Measurements from ENCODE around the gene CPA1. TPM values are rescaled to one million over a fixed set of nuclear protein-coding genes. Genes with fewer than 3 reads are reported as not detected.

The CPA1 gene
- total and polyA plus RNA-seq, 9 of the 15 experiments (the other 6 are each of a cell fraction or from before 2014, with no cell fraction given) = 6.5 TPM; not detected in 8

GRCh38 chr7:130364451-130364850 is 15.8 kb upstream of the CPA1 start:
- in situ Hi-C loops (cut with MboI) (no loop called here), intact Hi-C loops (cut with micrococcal nuclease) (loop anchor here (10.0 kb wide), 1 partner anchor 290 kb away; the partner anchor contains the start of gene KLHDC10)
- H2AFZ ChIP-seq (ENCODE audit: low read depth, low read length) = no peak overlapping the region
- H3K36me3 ChIP-seq (ENCODE audit: control insufficient read depth, insufficient read depth, low read length) = no peaks in the 10 kb centered on the region
- ATAC-seq = no peak
- no peak for FAIRE-seq
- no peak overlapping the region for H3K27ac ChIP-seq (ENCODE audit: extremely low read depth, low read depth, low read length)
- peak in 1 of 4 experiments; percentile 21 for DNase-seq (ENCODE audit: extremely low read depth in 1 of 4, low spot score in 3 of 4)
- H3K9ac ChIP-seq (ENCODE audit: insufficient read depth in 1 of 2, low read depth in 2 of 2, low read length in 2 of 2) = no peak overlapping the region
- CTCF ChIA-PET (ENCODE audit: low intra/inter-chr PET ratio) = no interaction called here
- no peak overlapping the region for H3K4me3 ChIP-seq
- H3K79me2 ChIP-seq (ENCODE audit: control insufficient read depth, insufficient read depth, low read length) = no peaks in the 10 kb centered on the region
- TF ChIP-seq TBL1XR1 (IDR thresholded peaks at IDR 0.05; ENCODE audit: low read length in 2 of 2) (no peak), NFIX (CRISPR knock-in tag; IDR thresholded peaks at IDR 0.05; ENCODE audit: low read depth) (peak; percentile 44; the same call in 1 of the 2 replicates), NFIC (IDR thresholded peaks at IDR 0.05) (peak; percentile 93)
- TF ChIP-seq, protein P1, sequence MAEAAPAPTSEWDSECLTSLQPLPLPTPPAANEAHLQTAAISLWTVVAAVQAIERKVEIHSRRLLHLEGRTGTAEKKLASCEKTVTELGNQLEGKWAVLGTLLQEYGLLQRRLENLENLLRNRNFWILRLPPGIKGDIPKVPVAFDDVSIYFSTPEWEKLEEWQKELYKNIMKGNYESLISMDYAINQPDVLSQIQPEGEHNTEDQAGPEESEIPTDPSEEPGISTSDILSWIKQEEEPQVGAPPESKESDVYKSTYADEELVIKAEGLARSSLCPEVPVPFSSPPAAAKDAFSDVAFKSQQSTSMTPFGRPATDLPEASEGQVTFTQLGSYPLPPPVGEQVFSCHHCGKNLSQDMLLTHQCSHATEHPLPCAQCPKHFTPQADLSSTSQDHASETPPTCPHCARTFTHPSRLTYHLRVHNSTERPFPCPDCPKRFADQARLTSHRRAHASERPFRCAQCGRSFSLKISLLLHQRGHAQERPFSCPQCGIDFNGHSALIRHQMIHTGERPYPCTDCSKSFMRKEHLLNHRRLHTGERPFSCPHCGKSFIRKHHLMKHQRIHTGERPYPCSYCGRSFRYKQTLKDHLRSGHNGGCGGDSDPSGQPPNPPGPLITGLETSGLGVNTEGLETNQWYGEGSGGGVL (CRISPR knock-in tag; IDR thresholded peaks at IDR 0.05) = no peak
- TF ChIP-seq, protein P2, sequence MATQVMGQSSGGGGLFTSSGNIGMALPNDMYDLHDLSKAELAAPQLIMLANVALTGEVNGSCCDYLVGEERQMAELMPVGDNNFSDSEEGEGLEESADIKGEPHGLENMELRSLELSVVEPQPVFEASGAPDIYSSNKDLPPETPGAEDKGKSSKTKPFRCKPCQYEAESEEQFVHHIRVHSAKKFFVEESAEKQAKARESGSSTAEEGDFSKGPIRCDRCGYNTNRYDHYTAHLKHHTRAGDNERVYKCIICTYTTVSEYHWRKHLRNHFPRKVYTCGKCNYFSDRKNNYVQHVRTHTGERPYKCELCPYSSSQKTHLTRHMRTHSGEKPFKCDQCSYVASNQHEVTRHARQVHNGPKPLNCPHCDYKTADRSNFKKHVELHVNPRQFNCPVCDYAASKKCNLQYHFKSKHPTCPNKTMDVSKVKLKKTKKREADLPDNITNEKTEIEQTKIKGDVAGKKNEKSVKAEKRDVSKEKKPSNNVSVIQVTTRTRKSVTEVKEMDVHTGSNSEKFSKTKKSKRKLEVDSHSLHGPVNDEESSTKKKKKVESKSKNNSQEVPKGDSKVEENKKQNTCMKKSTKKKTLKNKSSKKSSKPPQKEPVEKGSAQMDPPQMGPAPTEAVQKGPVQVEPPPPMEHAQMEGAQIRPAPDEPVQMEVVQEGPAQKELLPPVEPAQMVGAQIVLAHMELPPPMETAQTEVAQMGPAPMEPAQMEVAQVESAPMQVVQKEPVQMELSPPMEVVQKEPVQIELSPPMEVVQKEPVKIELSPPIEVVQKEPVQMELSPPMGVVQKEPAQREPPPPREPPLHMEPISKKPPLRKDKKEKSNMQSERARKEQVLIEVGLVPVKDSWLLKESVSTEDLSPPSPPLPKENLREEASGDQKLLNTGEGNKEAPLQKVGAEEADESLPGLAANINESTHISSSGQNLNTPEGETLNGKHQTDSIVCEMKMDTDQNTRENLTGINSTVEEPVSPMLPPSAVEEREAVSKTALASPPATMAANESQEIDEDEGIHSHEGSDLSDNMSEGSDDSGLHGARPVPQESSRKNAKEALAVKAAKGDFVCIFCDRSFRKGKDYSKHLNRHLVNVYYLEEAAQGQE (IDR thresholded peaks at IDR 0.05; ENCODE audit: borderline replicate concordance) = peak; percentile 21; the same call in 1 of the 2 replicates
- TF ChIP-seq, protein P2 (CRISPR knock-in tag; IDR thresholded peaks at IDR 0.05; ENCODE audit: low read depth) = no peak
- POLR2A ChIA-PET = interaction anchor here (2.1 kb wide), 1 partner anchor 8 kb away, joined by 8 read pairs; no protein-coding TSS in a partner anchor
- H3K27me3 ChIP-seq (ENCODE audit: control insufficient read depth in 2 of 2, insufficient read depth in 2 of 2, low read length in 2 of 2) = peaks cover 15 to 38% of the 10 kb centered on the region in 2 experiments
- H3K4me1 ChIP-seq (replicated peaks in 1 of 2; ENCODE audit: control insufficient read depth in 2 of 2, insufficient read depth in 2 of 2, low read length in 2 of 2) = no peaks in the 10 kb centered on the region; a peak in 2 of 5 replicates
- no peaks in the 10 kb centered on the region for H3K9me1 ChIP-seq (ENCODE audit: control insufficient read depth, insufficient read depth, low read length)
- no TSS peak for BruUV-seq (replicated peaks)
- WGBS (ENCODE audit: insufficient coverage, low coverage, missing lambda C conversion rate) = 11% methylated on average over 4 of the region's 4 CpGs
- H3K9me3 ChIP-seq (replicated peaks; ENCODE audit: control insufficient read depth, insufficient read depth, low read depth, low read length) = peaks cover 4% of the 10 kb centered on the region; the same call in 1 of the 2 replicates
- H3K4me2 ChIP-seq (ENCODE audit: insufficient read depth, low read length) = no peak overlapping the region
- no peaks in the 10 kb centered on the region for H4K20me1 ChIP-seq (replicated peaks; ENCODE audit: control insufficient read depth, insufficient read depth, low read length)

All from K562 (cell line).